Calu3 (cell line): ENCODE measurements around the gene TMEM238L. TPM values are rescaled to one million over a fixed set of nuclear protein-coding genes. Genes with fewer than 3 reads are reported as not detected.

Experiments
- BruUV-seq: library from RNA; stranded (reverse); fragments of 400-500 nt; replicated peaks from 2 replicates; lab custom pipeline; 2021; lab: Mats Ljungman, UMichigan
- CTCF ChIA-PET: fragments of 300-600 bp; sonication (Branson Sonifier 250); formaldehyde crosslinking; loops from one replicate; lab custom pipeline; 2022; ENCODE audit warnings: antibody characterized with exemption; lab: Charles Lee
- DNase-seq: peaks from one replicate; pipeline ENCODE4 v3.0.0; 2022
- H3K27ac Mint-ChIP-seq: one replicate; pipeline ENCODE4 v1.8.0; 2022; ENCODE audit warnings: mixed read lengths; ENCODE audit not compliant: unreplicated experiment
- H3K27me3 Mint-ChIP-seq: one replicate; pipeline ENCODE4 v1.8.0; 2022; ENCODE audit warnings: mixed read lengths; ENCODE audit not compliant: unreplicated experiment
- H3K36me3 Mint-ChIP-seq: one replicate; pipeline ENCODE4 v1.8.0; 2022; ENCODE audit warnings: mild to moderate bottlenecking, moderate library complexity, mixed read lengths; ENCODE audit not compliant: insufficient read depth, unreplicated experiment
- H3K4me1 Mint-ChIP-seq: one replicate; pipeline ENCODE4 v1.8.0; 2022; ENCODE audit warnings: mild to moderate bottlenecking, low read depth, mixed read lengths; ENCODE audit not compliant: unreplicated experiment
- H3K4me3 Mint-ChIP-seq: one replicate; pipeline ENCODE4 v1.8.0; 2022; ENCODE audit warnings: mild to moderate bottlenecking, low read depth, moderate library complexity, mixed read lengths; ENCODE audit not compliant: unreplicated experiment
- H3K9me3 Mint-ChIP-seq: one replicate; pipeline ENCODE4 v1.8.0; 2022; ENCODE audit warnings: low read depth, mixed read lengths; ENCODE audit not compliant: unreplicated experiment
- CTCF ChIP-seq: fragments of 200-600 bp; IDR thresholded peaks from one replicate; pipeline ENCODE4 v1.8.0; 2022; ENCODE audit warnings: antibody characterized with exemption; ENCODE audit not compliant: unreplicated experiment
- intact Hi-C: fragments of 100-400 bp; cut with micrococcal nuclease; formaldehyde crosslinking; loops from one replicate; pipeline ENCODE4 v1.10.0; 2022; ENCODE audit not compliant: unreplicated experiment
- total RNA-seq: library from RNA; stranded (reverse); gene quantifications from 2 replicates; pipeline ENCODE4 v1.2.3, GENCODE V29; 2022

TMEM238L gene
- total RNA-seq, 1 experiment from 2014 or later: not detected

- H3K9me3 Mint-ChIP-seq: peaks cover 3% of the 10 kb centered on the region
- no peak overlapping the region for H3K27ac Mint-ChIP-seq
- H3K27me3 Mint-ChIP-seq: no peaks in the 10 kb centered on the region
- CTCF ChIA-PET: no interaction called here
- no peak overlapping the region for H3K4me3 Mint-ChIP-seq
- no peaks in the 10 kb centered on the region for H3K4me1 Mint-ChIP-seq
- intact Hi-C loops: loop anchor here (10.0 kb wide), 1 partner anchor 74 kb away; no protein-coding TSS in a partner anchor
- TF ChIP-seq CTCF: no peak
- DNase-seq: no peak
- H3K36me3 Mint-ChIP-seq: no peaks in the 10 kb centered on the region
- no TSS peak for BruUV-seq
These were observed 32.8 kb downstream of the TMEM238L start for GRCh38 chr17:10771148-10771547.

GRCh38 chr17:10769840-10770239 lies 34.1 kb downstream of the TMEM238L start:
- H3K4me3 Mint-ChIP-seq: no peak overlapping the region
- DNase-seq: no peak
- H3K9me3 Mint-ChIP-seq: peaks cover 3% of the 10 kb centered on the region
- no TSS peak for BruUV-seq
- H3K36me3 Mint-ChIP-seq: no peaks in the 10 kb centered on the region
- TF ChIP-seq CTCF: no peak
- intact Hi-C loops: loop anchor here (10.0 kb wide), 1 partner anchor 75 kb away; no protein-coding TSS in a partner anchor
- H3K27me3 Mint-ChIP-seq: no peaks in the 10 kb centered on the region
- H3K27ac Mint-ChIP-seq: no peak overlapping the region
- CTCF ChIA-PET: no interaction called here
- no peaks in the 10 kb centered on the region for H3K4me1 Mint-ChIP-seq

GRCh38 chr17:10768750-10769251 lies 35.1 kb downstream of the TMEM238L start:
- intact Hi-C loops: no loop called here
- H3K36me3 Mint-ChIP-seq: no peaks in the 10 kb centered on the region
- TF ChIP-seq CTCF: no peak
- peaks cover 3% of the 10 kb centered on the region for H3K9me3 Mint-ChIP-seq
- no peak for DNase-seq
- H3K4me1 Mint-ChIP-seq: no peaks in the 10 kb centered on the region
- CTCF ChIA-PET: no interaction called here
- no peak overlapping the region for H3K4me3 Mint-ChIP-seq
- no peak overlapping the region for H3K27ac Mint-ChIP-seq
- no TSS peak for BruUV-seq
- no peaks in the 10 kb centered on the region for H3K27me3 Mint-ChIP-seq

GRCh38 chr17:10767232-10767631 lies 36.7 kb downstream of the TMEM238L start:
- no peaks in the 10 kb centered on the region for H3K27me3 Mint-ChIP-seq
- TF ChIP-seq CTCF: no peak
- intact Hi-C loops: no loop called here

More at GRCh38 chr17:10767232-10767631, 36.7 kb downstream of the TMEM238L start:
- Mint-ChIP-seq H3K4me3 (no peak overlapping the region), H3K36me3 (no peaks in the 10 kb centered on the region), H3K27ac (no peak overlapping the region), H3K9me3 (peaks cover 3% of the 10 kb centered on the region), H3K4me1 (no peaks in the 10 kb centered on the region)
- CTCF ChIA-PET: no interaction called here
- BruUV-seq: no TSS peak
- no peak for DNase-seq
